Retina (tissue), 1 donor: ENCODE measurements around the gene RHBDD1.

ENCODE experiments used
- DNase-seq: peaks from one replicate; pipeline ENCODE4 v3.0.0-alpha.2; 2016

RHBDD1 gene

DNA sequence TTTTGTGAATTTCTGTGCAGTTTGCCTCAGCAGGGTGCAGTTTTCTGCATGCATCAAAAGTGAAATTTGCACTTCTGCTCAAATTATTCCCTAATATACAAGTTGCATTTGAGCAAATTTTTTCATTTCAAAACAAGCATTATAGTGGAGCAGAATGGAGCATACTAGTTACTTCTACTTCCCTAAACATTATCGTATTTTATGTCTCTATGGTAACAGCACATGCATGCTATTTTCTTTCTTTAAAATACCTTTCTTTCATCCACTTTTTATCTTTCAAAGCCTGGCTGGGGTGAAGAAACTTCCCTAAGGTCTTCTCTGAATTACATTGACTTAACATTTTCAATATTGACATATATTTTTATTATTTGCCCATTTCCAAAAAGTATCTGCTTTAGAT is 11.2 kb downstream of the RHBDD1 start:
- no peak for DNase-seq

DNA sequence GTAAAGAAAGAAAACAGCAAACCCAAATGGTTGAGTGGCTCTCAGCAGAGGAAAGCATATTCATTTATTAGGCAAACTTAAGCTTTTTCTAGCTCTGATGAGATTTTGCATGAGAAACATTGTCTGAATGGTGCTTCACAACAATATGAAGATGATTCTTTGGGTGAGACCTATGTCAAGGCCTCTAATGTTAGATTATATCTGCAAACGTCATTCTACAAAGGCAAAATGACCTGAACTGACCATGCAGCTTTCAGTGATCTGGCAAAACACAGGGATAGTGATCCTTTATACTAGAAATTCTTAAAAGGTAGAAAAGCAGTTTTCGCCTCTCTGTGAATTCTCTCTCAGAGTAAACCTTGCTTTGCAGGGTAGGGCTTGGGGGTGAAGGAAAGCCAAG is 11.7 kb downstream of the RHBDD1 start:
- no peak for DNase-seq

DNA sequence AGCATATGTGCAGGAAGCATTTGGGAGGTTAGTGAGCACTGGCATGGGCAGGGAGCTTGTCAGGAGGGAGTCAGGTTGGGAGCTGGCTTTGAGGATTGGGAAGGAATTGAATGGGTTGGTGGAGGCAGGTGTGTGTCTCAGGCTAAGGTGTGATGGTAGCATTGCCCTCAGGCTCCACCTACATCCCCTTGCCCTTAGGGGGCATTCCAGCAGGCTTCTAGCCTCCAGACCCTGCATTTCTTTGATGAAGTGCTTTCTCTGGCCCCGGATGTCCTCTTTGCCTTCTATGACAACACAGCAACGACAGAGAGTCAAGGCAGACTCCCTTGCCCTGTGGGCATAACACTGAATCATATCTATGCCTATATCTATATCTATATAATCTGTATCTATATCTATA is 13.5 kb downstream of the RHBDD1 start:
- DNase-seq: no peak

DNA sequence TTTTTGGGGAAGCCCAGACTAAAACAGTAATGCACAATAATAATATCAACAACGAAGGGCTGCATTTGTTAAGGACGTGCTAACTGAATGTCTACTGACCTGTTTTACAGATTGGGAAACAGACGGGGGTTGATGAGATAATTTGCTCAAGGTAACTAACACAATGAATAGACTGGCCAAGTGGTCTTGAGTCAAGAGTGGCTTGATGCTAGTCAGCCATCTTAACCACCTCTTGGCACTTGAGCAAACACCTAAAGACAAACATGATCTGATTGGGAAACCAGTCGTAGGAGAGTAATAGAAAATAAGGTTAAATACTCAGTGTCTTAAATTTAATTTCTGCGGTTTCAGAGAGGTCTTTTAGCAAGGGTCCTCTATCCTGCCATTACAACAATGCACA is 14.2 kb downstream of the RHBDD1 start:
- DNase-seq: no peak

DNA sequence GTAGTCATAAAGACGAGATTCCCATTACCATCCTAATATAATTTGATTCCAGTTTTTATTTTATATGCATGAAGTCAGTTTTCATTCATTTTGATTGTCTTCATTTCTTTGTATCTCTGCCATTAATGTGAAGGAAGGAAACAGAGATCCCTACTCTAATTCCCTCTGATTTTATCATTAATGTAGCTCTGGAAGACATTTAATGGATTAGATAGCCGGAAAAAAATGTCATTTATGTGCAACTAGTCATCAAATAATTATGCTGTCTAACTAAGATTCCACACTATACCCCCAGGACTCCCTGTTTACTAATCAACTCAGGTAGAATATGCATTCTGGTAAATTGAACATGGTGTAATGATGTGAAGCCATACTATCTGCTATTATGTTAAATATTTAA is 19.9 kb downstream of the RHBDD1 start:
- no peak for DNase-seq

DNA sequence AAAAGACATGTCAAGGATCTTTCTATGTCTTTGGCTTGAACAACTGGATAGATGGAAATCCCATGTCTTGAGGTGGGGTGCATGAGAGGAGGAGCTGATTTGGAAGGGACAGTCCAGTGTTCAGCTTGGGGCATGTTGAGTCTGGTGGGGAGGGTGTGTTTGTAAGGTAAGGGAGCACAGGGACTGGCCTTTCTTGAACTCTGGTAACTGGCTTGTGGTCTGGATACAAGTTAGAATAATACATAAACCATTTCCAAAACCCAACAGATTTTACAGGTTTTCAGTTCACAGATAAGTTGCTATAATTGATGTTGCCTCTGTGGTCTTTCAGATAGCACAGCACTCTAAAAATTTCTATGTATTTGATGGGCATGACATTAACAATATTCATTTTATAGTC is 24.2 kb downstream of the RHBDD1 start:
- no peak for DNase-seq

DNA sequence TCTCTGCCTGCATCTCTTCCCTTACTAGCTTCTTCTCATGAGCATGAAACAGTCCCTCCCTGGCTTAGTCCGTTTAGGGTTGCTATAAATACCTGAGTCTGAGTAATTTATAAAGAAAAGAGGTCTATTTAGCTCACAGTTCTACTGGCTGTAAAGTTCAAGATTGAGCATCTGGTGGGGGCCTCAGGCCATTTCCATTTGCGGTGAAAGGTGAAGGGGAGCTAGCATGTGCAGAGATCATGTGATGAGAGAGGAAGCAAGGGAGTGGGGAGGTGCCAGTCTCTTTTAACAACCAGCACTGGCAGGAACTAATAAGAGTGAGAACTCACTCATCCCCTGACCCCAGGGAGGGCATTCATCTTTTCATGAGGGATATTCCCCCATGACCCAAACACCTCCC is 26.8 kb downstream of the RHBDD1 start:
- DNase-seq: no peak

DNA sequence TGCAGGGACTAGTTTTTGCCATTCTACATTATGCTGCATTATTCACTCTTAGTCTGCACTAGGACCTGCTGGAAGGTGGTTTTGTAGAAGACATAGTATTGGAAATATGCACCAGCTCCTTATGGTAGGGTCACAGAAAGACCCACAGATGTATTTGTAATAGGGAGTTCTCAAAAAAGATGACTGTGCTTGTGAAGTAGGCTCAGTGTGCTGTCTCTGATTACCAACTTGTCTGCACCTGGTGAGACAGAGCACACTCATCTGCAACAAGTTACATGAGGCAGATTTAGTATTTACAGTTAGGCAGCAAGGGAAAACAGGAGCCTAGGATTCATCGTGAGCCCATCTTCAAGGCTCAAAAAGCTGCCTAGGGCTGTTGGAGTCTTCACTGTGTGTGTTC is 29.4 kb downstream of the RHBDD1 start:
- DNase-seq: no peak

DNA sequence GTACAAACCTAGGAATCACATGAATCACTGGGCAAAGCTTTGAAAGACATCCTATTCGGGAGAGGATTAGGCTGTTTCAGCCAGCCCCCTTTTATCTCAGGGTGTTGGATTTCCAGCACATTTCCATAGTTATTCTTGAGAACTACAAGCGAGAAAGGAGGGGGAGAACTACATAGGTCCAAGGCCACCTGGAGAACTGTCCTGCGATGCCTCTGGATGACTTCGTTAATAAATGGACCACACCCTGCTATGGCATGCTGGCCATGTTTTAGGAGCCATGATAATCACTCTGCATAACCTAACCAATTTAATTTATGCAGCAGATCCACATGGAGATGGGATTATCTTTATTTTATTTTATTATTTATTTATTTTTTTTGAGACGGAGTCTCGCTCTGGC is 29.9 kb downstream of the RHBDD1 start:
- DNase-seq: no peak

DNA sequence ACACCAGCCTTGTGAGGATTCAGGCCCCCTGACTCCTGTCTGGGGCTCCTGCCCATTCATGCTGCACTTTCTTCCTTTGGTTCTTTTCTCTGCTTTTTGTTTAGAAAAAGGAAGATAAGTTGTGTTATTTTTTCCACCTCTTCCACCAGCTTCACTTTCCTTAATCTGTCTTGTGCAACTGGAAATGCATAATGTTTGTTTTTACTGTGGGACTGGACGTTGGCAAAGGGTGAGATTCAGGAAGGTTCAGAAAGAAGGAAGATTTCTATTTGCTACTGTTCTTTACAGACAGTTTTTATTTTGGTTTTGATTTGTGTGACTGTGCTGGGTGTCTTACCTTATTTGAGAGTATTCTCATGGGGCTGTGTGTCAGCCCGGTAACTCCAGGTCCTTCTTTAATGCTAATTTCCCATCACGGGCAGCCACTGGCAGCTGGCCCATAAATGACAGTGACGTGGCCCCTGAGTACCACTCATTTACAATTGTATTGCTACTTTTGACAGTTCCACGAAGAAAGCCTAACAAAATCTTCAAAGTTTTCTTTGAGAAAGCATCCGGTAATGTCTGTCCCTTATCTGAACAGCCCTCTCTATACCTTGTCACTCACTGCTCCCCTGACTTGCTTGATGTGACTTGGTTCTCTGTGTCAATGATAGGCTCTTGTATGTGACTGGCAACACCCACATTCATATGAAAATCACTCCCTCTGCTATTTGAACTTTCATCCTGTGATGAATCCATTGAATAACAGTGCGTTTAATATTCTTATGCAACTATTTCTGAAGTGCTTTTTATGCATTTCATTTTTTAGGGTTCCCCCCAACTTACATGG is 32.7 kb downstream of the RHBDD1 start:
- no peak for DNase-seq

DNA sequence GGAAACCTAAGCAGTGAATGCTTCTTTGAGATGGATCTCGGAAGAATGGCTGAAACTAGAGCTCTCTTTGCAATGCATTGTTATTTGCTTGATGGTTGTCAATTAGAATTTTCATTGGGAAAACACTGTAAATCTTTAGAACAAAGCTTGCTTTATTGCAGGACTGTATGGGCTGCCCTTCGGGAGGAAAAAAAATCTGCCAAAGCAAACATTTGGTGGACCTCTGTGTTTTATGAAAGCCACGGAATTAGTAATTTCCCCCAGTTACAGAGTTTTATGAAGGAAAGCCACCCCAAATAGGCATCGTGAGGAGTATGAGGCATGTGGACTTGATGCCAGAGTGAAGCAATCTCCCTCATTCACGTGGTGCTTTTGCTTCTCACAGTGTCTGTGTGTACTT is 33.5 kb downstream of the RHBDD1 start:
- no peak for DNase-seq

DNA sequence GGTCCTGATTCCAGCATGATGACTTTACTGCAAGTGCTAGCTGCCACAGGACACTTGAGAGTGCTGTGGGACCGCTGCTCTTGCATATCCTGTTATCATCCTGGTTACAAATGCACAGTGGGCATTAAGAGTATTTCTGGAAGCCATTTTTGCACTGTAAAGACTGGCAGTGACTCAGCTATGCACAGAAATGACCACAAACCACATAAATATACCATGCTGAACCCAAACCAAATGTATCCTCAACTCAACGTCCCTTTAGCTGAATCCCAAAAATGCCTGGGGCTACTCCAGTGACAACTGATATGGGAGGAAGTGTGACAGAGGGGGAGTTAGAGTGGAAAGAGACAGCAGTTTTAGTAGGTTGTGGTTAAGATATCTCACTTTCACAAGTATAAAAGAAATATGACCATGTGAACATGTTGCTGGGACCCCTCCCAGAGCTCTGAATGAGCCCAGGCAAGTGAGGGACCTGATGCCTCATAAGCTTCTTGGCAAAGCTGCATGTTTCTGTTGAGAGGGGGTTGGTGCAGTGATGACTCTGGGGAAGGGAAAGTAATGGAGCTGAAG is 37.3 kb downstream of the RHBDD1 start:
- DNase-seq: no peak

DNA sequence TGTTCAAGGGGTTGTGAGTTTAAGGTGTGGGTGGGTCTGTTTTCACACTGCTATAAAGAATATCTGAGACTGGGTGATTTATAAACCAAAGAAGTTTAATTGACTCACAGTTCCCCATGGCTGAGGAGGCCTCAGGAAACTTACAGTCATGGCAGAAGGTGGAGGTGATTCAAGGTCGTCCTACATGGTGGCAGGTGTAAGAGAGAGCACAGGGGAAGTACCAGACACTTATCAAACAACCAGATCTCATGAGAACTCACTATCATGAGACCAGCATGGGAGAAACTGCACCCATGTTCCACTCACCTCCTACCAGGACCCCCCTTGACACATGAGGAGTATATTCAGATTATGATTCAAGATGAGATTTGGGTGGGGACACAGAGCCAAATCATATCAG is 38.0 kb downstream of the RHBDD1 start:
- no peak for DNase-seq

DNA sequence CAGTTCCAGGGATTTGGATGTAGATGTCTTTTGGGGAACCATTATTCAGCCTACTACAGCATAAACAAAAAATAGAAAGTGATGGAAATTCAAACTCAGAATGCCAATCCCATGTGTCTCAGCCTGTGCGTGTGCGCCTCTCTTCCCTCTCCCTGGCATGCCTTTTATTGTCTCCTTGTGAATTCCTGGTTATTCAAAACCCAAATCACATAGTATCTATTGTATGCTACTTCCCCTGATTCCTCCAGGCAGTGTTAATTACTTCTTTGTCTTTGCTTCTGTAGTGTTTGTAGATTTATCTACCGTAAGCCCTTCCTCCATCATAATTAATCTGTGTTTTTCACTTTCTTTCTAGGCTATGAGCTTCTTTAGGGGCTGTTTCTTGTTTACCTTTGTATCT is 38.9 kb downstream of the RHBDD1 start:
- no peak for DNase-seq

DNA sequence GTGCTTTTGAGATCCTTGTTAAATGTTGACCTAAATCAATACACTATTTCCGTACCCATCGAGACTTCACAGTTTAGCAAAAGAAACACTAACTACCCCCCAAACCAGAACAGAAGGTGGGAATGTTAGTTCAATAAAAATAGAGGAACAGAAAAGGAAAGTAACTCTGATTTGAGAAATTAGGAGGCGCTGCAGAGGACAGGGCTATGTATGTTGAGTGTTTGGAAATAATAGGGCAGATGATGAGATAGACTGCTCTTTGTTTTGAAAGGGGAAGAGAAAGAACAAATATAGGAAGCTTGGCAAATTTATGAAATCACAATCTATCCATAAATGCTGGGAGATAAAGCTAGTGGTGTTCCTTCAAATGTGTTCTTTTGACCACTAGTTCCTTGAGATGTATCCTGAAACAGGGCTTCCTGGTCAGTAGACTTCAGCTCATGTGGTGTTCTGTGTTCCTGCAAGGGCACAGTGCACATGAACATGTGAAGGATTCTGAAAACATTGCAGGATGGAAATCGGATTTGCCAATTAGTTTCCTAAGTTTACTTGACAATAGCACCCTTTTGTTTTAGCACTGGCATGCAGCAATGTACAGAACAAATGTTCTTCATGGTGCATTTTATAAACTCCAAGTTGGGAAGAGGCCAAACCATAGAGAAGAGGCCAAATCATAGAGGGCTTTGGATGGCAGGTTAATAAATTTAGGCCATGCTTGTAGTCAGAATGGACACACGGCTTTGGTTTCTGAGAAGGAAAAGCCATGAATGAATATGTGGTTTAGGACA is 39.8 kb downstream of the RHBDD1 start:
- DNase-seq: no peak

DNA sequence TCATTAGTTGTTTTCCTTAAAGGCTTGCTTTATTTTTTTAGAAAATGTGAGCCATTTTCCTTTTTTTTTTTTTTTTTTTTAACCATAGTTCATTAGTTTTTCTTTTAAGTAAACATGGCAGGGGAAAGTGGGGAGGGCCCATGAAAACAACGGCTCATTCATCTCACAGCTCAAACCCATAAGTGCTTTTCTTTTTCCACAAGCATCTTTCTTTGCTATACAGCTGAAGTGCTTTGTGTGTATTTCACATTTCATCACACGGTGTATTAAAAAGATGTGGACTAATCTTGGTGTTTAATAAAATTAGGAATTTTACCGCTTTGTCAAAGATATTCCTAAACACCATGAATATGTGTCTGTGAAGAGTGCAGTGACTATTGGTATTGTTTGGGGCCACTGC is 41.6 kb downstream of the RHBDD1 start:
- DNase-seq: no peak

DNA sequence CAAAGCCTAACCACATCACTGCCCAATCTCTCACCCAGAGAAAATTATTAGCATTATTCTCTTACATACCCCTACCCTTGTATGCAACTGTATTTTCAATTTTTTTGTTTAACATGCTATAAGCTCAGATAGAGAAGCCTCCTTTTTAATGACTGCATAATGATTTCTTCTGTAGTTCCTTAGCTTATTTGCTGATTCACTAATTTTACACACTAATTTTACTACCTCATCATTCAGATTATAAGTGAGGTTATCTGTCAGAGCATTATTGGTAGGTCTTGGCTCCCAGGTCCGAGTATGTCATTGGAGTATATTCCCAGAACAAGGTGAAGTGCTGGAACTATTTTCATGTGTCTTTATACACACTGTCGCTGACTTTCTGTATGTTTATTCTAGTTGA is 45.4 kb downstream of the RHBDD1 start:
- no peak for DNase-seq

DNA sequence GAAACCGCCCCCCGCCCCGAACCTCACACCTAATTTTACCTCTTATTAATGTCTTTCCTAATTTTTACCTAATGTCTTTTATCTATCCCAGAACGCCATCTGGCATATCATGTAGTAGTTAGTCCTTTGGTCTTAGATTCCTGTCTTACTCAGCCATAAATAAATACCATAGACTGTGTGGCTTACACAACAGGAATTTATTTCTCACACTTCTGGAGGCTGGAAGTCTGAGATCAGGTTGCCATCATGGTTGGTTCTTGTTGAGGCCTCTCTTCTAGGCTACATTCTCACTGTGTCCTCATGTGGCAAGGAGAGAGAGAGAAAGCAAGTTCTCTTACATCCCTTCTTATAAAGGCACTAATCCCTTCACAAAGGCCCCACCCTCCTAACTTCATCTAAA is 46.8 kb downstream of the RHBDD1 start:
- DNase-seq: no peak

DNA sequence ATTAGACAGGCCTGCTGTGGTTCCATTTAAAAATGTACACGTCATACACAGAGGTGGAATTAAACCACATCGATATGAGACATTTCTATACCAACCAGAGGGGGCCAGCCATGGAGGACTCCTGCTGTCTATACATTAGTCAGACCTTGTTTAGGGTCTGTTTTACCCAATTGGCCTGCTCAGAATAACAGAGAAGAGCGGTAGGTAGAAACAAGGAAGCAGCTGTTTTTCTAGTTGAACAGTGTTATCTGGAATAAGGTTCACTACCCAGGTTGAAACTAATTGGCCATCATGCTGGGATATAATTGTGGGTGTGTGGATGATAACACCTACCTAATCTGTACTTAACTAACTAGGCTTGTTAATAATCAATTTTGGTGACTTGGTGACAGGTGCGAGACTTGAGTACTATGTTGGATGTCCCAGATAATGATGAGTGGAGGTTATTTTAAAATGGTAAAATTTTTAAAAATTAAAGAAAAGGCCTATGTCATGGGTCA is 47.5 kb downstream of the RHBDD1 start:
- no peak for DNase-seq

DNA sequence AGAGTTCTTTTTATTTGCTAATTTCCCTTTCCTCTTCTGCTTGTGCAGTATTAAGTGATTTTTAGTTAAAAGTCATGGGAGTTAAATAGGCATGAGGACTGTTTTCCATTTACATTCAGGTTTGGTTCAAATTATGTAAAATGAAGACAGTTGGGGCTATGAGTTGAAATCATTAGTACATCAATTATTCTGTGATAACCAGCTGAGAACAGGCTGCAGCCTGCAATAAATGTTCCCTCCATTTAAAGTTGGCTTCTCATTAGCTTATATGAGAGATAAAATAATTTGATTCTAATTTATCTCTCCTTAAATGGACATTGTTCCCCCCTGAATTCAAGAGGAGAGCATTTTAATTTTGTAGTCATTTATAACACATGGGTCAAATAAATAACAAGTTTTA is 48.3 kb downstream of the RHBDD1 start:
- no peak for DNase-seq

DNA sequence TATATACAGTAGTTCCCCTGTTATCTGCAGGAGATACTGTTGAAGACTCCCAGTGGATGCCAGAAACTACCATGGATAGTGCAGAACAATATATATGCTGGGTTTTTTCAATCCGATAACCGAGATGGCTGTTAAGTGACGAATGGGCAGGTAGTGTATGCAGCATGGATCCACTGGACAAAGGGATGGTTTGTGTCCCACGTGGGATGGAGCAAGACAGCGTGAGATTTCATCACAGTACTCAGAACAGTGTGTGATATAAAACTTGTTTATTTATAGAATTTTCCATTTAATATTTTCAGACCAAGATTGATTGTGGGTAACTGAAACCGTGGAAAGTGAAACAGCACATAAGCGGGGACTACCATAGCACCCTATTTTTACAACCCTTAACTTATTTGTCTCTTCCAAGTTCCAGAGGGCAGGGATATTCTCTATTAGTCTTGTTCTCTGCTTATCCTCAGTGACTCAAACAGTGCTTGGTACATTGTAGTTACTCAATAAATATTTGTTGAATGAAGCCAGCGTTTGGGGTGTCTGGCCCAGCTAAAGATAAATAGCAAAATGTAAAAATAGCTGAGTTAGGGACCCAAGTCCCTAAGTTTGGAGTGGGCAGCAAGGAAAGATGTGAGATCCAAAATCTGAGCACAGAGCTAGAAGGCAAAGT is 50.0 kb downstream of the RHBDD1 start:
- DNase-seq: no peak

DNA sequence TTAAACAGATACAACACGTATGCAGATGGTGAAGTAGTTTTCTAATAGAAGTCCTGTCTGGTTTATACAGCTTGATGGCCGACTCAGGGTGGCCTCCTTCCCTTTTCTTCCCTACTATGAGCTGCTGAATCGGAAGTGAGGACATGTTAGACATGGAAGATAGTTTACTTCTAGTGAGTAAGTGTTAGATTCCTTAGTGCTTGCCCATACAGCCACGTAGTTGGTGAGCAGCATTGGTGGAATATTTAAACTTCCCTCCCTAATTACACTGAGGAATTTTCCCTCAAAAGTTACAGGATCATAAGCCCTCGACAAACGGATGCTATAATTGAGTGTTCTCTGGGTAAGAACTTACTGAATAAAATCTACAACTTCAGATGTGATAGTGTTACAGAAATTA is 52.1 kb downstream of the RHBDD1 start:
- no peak for DNase-seq

DNA sequence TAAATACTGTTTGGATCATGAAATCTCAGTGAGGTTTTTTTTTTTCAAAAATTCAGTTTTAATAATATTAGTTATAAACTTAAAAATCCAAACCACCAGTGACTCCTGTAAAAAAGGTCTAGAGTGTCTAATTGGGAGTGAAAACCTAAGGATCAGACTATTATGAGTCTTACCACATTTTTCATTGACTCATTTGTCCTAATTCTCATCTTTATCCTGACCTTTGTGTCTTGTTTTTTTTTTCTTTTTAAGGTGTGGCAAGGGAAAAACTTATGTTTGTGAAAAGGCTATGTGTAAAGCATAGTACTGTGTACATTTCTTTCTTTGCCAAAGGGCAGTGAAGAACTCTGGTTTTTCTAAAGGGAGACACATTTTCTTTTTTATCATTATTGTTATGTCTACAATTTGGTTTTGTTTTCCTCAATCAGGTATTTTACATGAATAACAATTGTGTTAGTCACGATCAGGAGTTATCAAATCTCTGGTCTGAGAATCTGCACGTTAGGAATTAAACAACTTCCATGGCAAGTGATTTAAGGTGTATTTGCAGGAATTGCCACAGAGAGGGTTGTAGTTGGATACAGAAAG is 52.6 kb downstream of the RHBDD1 start:
- no peak for DNase-seq
